ENCODE data around the gene ZNF658. TPM values are rescaled to one million over a fixed set of nuclear protein-coding genes. Genes with fewer than 3 reads are reported as not detected.
"Not testable (repeated sequence)": the region's sequence is repeated elsewhere in the genome, so short reads cannot be mapped to it uniquely, and the experiment has no call there.

The ZNF658 gene
- polyA plus RNA-seq, 1 of the 3 experiments (the other 2 are of a cell fraction) = 0.64 TPM

GRCh38 chr9:66939878-66940830, 39.6 kb downstream of the ZNF658 start:
- H3K79me2 ChIP-seq (ENCODE audit: insufficient read depth); H3K4me2 ChIP-seq; H3K27ac ChIP-seq (ENCODE audit: low read depth in 2 of 2, low read length in 1 of 2); POLR2A ChIA-PET; H3F3A ChIP-seq (replicated peaks; ENCODE audit: insufficient read depth); H3K27me3 ChIP-seq (ENCODE audit: insufficient read depth); H3K4me1 ChIP-seq (ENCODE audit: control insufficient read depth in 1 of 2, insufficient read depth in 2 of 2, low read depth in 1 of 2, low read length in 1 of 2); H3K9me2 ChIP-seq; H3K36me3 ChIP-seq (replicated peaks in 1 of 2; ENCODE audit: control insufficient read depth in 1 of 2, insufficient read depth in 2 of 2, low read length in 1 of 2); H2AFZ ChIP-seq (ENCODE audit: low read depth); H3K9ac ChIP-seq; H4K20me1 ChIP-seq (ENCODE audit: insufficient read depth); CTCF ChIA-PET; H3K9me3 ChIP-seq; DNase-seq; H3K4me3 ChIP-seq (ENCODE audit: low read depth in 2 of 2, low read length in 1 of 2): not testable (repeated sequence)
- WGBS (ENCODE audit: low lambda C conversion rate) = 27% methylated on average over 1 of the region's 2 CpGs

GRCh38 chr9:66942400-66943155, 42.1 kb downstream of the ZNF658 start:
- DNase-seq; H3K27me3 ChIP-seq (ENCODE audit: insufficient read depth); CTCF ChIA-PET; H3K9me2 ChIP-seq; H3K4me3 ChIP-seq (ENCODE audit: low read depth in 2 of 2, low read length in 1 of 2); H3K9me3 ChIP-seq; H2AFZ ChIP-seq (ENCODE audit: low read depth); H3K79me2 ChIP-seq (ENCODE audit: insufficient read depth); H3K4me1 ChIP-seq (ENCODE audit: control insufficient read depth in 1 of 2, insufficient read depth in 2 of 2, low read depth in 1 of 2, low read length in 1 of 2); H3K4me2 ChIP-seq; POLR2A ChIA-PET; H4K20me1 ChIP-seq (ENCODE audit: insufficient read depth); H3K9ac ChIP-seq; H3K27ac ChIP-seq (ENCODE audit: low read depth in 2 of 2, low read length in 1 of 2); H3K36me3 ChIP-seq (replicated peaks in 1 of 2; ENCODE audit: control insufficient read depth in 1 of 2, insufficient read depth in 2 of 2, low read length in 1 of 2); H3F3A ChIP-seq (replicated peaks; ENCODE audit: insufficient read depth): not testable (repeated sequence)
- 15% methylated on average over 5 of the region's 5 CpGs for WGBS (ENCODE audit: low lambda C conversion rate)

DNA sequence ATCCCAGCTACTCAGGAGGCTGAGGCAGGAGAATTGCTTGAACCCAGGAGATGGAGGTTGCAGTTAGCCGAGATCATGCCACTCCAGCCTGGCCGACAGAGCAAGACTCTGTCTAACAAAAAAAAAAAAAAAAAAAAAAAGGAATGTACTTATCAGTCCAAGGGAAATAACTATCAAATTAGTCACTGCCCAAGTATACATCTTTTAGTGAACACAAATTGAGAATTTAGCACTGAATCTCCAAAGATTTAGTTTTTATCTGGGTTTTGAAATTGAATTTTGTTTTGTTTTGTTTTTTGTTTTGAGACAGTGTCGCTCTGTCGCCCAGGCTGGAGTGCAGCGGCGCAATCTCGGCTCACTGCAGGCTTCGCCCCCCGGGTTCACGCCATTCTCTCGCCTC, 52.1 kb downstream of the ZNF658 start:
- H3K4me1 ChIP-seq (ENCODE audit: control insufficient read depth in 1 of 2, insufficient read depth in 2 of 2, low read depth in 1 of 2, low read length in 1 of 2); H3K79me2 ChIP-seq (ENCODE audit: insufficient read depth); H3K4me2 ChIP-seq; H2AFZ ChIP-seq (ENCODE audit: low read depth); H4K20me1 ChIP-seq (ENCODE audit: insufficient read depth); DNase-seq; H3F3A ChIP-seq (replicated peaks; ENCODE audit: insufficient read depth); H3K4me3 ChIP-seq (ENCODE audit: low read depth in 2 of 2, low read length in 1 of 2); H3K9me3 ChIP-seq; H3K9me2 ChIP-seq; POLR2A ChIA-PET; H3K36me3 ChIP-seq (replicated peaks in 1 of 2; ENCODE audit: control insufficient read depth in 1 of 2, insufficient read depth in 2 of 2, low read length in 1 of 2); H3K27ac ChIP-seq (ENCODE audit: low read depth in 2 of 2, low read length in 1 of 2); CTCF ChIA-PET; H3K9ac ChIP-seq; H3K27me3 ChIP-seq (ENCODE audit: insufficient read depth): not testable (repeated sequence)
- 76% methylated on average over 9 of the region's 11 CpGs for WGBS (ENCODE audit: low lambda C conversion rate)

Small RNA genes lying within 50 kb of the gene (small RNA-seq; reads per million reads assigned to genes)
- gene AL353770.2 = 0 reads per million in 7 experiments

Other genes with a start within 250 kb of the ZNF658 start
- not detected in 2 replicates for gene SPATA31A3, start 91.8 kb downstream of the ZNF658 start, polyA plus RNA-seq (2012; rRNA removed)